Mesodermal cell (in vitro differentiated cells): ENCODE measurements around the gene CHST11.

Experiments
- H3K27ac ChIP-seq: 2 replicates; pipeline ENCODE4 v1.7.0; 2013; ENCODE audit warnings: mild to moderate bottlenecking, low read depth, low read length, moderate library complexity; ENCODE audit not compliant: severe bottlenecking
- H3K36me3 ChIP-seq: 2 replicates; pipeline ENCODE4 v1.7.1; 2013; ENCODE audit warnings: mild to moderate bottlenecking, low read length, moderate library complexity; ENCODE audit not compliant: control insufficient read depth, insufficient read depth
- H3K4me1 ChIP-seq: one replicate; pipeline ENCODE4 v1.7.1; 2013; ENCODE audit warnings: mild to moderate bottlenecking, low read length; ENCODE audit not compliant: insufficient read depth, control insufficient read depth, poor library complexity, severe bottlenecking
- H3K4me3 ChIP-seq: 2 replicates; pipeline ENCODE4 v1.7.0; 2013; ENCODE audit warnings: low read length, control low read depth, mild to moderate bottlenecking; ENCODE audit not compliant: insufficient read depth, poor library complexity, severe bottlenecking; ENCODE audit errors: extremely low read depth
- H3K9me3 ChIP-seq: 2 replicates; pipeline ENCODE4 v1.7.1; 2013; ENCODE audit warnings: mild to moderate bottlenecking, low read length, moderate library complexity; ENCODE audit not compliant: control insufficient read depth
- WGBS, 2 experiments: methylation state at CpG; one replicate each; pipeline ENCODE4 v1.1.5; 2013; ENCODE audit warnings: missing lambda C conversion rate in 2 of 2; ENCODE audit not compliant: insufficient coverage in 2 of 2; 5-methylcytosine and 5-hydroxymethylcytosine counted together

The CHST11 gene

DNA sequence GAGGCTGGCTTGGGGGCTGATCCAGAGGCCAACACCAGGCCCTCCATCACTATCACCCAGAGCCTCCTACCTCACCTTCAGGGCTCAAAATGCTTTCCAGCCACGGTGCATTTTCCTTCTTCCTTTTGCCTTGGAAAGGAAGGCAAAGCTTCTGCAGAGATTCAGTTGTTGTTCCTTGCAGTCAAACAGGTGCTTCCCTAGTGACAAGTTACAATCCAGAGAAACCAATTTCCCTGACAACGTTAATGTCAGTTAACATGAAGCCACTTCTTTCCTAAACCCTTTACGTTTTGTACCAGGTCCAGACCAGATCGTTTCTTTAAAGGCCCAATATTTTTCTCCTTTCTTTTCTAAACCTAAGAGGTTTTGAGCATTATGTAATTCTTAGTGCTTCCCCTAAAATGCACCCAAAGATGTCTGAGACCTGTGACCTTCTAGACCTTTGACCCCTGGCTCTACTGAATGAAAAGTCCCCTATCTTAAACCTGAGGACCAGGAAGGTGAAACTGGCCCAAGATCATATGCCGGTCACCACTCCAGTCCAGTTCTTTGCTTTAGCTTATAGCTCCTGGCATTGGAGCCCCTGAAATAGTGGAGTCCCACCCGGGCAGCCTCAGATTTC, 289.8 kb downstream of the CHST11 start:
- Histone ChIP-seq H3K4me3 (no peak overlapping the region), H3K36me3 (no peaks in the 10 kb centered on the region), H3K4me1 (no peaks in the 10 kb centered on the region), H3K27ac (no peak overlapping the region), H3K9me3 (no peaks in the 10 kb centered on the region)
- 84 to 89% methylated on average over 5 to 6 of the region's 6 CpGs for WGBS, 2 experiments

DNA sequence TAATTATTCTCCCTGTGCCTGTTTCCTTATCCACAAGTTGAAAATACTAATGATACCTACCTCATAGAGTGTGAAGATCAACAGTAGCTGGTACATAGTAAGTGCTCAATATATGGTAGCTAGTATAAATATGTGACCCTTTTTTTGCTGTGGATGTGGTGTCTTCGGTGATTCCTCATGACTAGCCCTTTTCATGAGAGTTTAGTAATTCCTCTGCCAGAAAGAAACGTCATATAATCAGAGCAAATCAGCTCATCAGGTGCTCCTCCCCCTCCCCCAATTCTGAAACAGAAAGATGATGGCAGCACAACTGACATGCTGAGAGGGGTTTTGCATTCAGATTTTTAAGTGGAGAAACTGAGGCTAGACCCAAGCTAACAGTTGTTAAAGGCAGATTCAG, 290.6 kb downstream of the CHST11 start:
- Histone ChIP-seq H3K36me3 (no peaks in the 10 kb centered on the region), H3K4me1 (no peaks in the 10 kb centered on the region), H3K27ac (no peak overlapping the region), H3K9me3 (no peaks in the 10 kb centered on the region), H3K4me3 (no peak overlapping the region)
- 100% methylated on average over 1 of the region's 2 CpGs; no CpG with 5 or more reads in 1 of the 2 experiments for WGBS, 2 experiments

DNA sequence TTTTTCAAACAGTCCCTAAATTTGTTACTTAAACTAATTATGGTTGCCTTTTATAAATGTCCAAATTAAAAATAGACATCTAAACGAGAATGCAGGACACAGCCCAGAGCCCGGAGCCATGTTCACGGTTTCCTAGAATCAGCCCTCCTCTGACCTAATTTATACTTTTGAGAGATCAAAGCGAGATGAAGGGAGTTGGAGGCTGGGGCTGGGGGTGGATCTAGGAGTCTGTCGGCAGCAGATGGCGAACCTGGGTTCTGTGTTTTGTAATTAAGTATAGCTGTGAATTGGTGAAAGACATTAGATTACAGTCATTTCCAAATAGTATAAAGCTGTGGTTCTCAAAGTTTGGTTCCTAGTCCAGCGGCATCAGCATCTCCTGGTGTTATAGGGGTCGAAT, 291.2 kb downstream of the CHST11 start:
- no peaks in the 10 kb centered on the region for H3K36me3 ChIP-seq
- H3K27ac ChIP-seq, result no peak overlapping the region
- H3K4me3 ChIP-seq, result no peak overlapping the region
- 90 to 100% methylated on average over 1 to 3 of the region's 8 CpGs for WGBS, 2 experiments
- H3K9me3 ChIP-seq, result no peaks in the 10 kb centered on the region
- no peaks in the 10 kb centered on the region for H3K4me1 ChIP-seq

DNA sequence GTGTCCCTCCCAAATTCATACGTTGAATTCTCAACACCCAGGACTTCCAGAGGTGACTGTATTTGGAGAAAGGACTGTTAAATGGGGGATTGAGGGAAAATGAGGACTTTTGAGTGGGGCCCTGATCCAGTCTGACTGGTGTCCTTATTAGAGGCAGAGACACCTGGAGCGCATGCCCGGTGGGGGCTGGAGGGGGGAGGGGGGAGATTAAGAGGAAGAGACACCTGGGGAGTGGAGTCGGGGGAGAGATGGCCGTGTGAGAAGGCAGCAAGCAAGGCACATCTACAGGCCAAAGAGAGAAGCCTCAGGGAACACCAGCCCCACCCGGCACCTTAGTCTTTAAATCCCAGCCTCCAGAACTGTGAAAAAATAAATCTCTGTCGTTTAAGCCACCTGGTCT, 291.6 kb downstream of the CHST11 start:
- Histone ChIP-seq H3K9me3 (no peaks in the 10 kb centered on the region), H3K27ac (no peak overlapping the region), H3K4me1 (no peaks in the 10 kb centered on the region), H3K4me3 (no peak overlapping the region), H3K36me3 (no peaks in the 10 kb centered on the region)
- WGBS, 2 experiments, result 65 to 83% methylated on average over 4 to 5 of the region's 7 CpGs

DNA sequence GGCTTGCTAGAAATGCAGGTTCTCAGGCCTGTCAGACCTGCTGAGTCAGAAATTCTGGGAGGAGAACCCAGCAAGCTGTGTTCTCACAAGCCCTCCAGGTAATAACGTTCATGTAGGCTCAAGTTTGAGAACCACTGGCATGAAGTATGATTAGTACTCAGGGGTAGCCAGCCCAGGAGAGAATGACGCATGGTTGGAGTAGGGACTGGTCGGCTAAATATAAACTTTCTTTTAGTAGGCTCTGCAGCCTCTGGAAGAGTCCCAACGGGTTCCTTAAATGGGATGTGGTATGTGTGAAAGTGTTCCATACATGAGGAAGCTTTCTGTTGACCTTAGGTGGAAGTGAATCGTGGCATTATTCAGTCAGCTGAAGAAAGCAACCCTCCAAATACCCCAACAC, 292.0 kb downstream of the CHST11 start:
- Histone ChIP-seq H3K9me3 (no peaks in the 10 kb centered on the region), H3K4me1 (no peaks in the 10 kb centered on the region), H3K4me3 (no peak overlapping the region), H3K27ac (no peak overlapping the region), H3K36me3 (no peaks in the 10 kb centered on the region)
- 92 to 95% methylated on average over 4 to 5 of the region's 5 CpGs for WGBS, 2 experiments

DNA sequence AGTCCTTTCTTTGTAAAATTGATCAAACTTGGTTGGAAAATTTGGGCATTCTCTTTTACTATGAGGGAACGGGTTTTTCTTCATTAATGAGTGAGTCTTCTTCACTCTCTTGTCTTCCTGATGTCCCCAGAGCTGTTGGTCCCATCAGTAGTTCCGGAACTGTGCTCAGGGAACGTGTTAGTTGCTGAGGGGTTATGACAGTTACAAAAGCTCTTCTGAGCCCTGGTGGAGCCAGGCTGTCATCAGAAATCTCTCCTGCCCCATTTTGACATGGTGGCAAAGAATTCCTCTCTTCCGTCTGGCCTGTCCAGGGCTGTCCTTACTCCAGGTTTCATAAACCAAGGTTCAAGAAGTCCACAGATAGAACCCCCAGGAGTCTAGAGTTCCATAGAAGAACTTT, 292.8 kb downstream of the CHST11 start:
- Histone ChIP-seq H3K4me3 (no peak overlapping the region), H3K4me1 (no peaks in the 10 kb centered on the region), H3K36me3 (no peaks in the 10 kb centered on the region), H3K9me3 (no peaks in the 10 kb centered on the region), H3K27ac (no peak overlapping the region)
- WGBS, 2 experiments, result 93 to 100% methylated on average over 3 to 4 of the region's 4 CpGs

DNA sequence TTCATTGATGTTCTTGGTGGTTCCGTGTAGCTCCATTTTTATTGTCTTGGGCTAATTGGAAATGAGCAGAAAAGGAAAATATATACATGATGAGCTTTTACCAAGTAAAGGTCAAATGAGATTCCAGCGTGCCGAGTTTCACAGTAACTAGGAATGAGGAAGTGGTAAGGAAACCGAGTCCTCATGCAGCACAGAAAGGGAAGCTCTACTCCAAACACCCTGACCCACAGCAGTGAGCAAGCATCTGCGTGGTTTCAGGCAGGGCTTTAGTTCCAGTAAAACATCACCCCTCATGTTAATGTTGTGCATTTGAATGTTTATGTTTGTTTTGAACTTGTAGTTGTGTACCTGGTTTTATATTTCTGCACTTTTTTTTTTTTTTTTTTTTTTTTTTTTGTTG, 293.3 kb downstream of the CHST11 start:
- Histone ChIP-seq H3K27ac (no peak overlapping the region), H3K4me3 (no peak overlapping the region), H3K4me1 (no peaks in the 10 kb centered on the region), H3K36me3 (no peaks in the 10 kb centered on the region), H3K9me3 (no peaks in the 10 kb centered on the region)
- WGBS, 2 experiments, result 83 to 95% methylated on average over 3 to 4 of the region's 5 CpGs

DNA sequence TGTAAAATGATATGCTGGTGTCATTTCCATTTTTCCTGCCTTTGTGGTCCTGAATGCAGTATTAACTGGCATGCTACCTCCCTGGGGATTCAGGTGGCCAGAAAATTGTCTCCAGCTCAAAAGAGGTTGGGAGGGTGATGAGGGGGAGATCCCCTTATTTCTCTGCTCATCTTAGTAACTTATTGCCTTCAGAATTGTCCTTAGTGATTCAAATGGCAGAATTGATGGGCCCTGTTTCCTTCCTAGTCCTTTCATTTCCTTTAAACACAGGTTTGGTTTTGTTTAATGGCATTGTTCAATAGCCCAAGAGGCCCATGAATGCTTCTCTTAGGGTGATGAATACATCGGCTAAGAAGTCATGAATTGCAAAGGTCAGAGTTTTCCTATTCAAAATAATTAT, 294.4 kb downstream of the CHST11 start:
- no peak overlapping the region for H3K4me3 ChIP-seq
- no peaks in the 10 kb centered on the region for H3K36me3 ChIP-seq
- 100% methylated on average over 1 of the region's 1 CpG; no CpG with 5 or more reads in 1 of the 2 experiments for WGBS, 2 experiments
- H3K27ac ChIP-seq, result no peak overlapping the region
- no peaks in the 10 kb centered on the region for H3K4me1 ChIP-seq
- no peaks in the 10 kb centered on the region for H3K9me3 ChIP-seq

DNA sequence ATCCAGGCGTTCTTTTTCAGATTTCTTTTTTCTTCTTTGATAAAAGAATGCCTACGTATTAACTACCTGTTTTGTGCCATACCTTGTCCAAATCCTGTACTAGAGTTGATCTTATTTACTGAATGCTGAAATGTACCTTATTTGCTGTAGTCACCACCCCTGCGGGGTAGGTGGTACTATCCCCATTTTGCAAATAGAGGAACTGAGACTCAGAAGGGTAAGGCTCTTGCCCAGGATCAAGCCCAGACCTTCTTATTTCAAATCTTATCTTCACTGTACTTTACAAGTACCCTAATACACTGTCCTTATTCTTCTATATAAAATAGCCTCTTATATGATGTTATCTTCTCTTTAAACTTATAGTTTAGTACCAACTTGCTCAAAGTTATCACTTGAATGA, 294.8 kb downstream of the CHST11 start:
- H3K9me3 ChIP-seq, result no peaks in the 10 kb centered on the region
- peaks cover 1% of the 10 kb centered on the region for H3K36me3 ChIP-seq
- no peak overlapping the region for H3K4me3 ChIP-seq
- H3K4me1 ChIP-seq, result no peaks in the 10 kb centered on the region
- 100% methylated on average over 1 of the region's 3 CpGs; no CpG with 5 or more reads in 1 of the 2 experiments for WGBS, 2 experiments
- H3K27ac ChIP-seq, result no peak overlapping the region

DNA sequence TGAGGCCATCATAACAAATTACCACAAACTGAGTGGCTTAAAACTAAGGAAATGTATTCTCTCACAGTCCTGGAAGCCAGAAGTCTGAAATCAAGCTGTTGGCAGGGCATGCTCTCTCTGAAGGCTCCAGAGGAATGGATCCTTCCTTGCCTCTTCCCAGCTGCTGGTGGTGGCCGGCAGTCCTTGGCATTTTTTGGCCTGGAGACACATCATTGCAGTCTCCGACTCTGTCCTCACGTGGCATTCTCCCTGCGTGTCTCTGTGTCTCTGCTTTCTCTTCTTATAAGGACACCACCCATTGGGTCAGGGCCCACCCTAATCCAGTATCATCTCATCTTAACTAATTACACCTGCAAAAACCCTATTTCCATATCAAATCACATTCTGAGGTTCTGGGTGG, 295.3 kb downstream of the CHST11 start:
- no peak overlapping the region for H3K27ac ChIP-seq
- WGBS, 2 experiments, result 92 to 98% methylated on average over 4 of the region's 4 CpGs

DNA sequence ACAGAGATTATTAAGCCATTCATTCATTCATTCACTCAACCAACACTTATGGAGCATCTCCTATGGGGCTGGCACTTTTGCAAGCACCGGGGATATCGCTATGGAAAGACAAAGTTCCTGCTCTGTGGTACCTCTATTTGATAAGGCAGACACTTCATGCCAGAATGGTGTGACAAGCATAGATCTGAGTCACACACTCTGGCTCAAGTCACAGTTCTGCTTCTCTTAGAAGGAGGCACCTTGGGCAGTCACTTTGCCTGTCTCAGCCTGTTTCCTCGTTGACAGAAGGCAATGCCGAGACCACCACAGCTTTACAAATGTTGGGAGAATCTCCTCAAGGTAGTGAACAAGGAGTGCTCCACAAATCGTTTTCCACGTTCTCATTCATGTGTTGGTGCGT, 296.1 kb downstream of the CHST11 start:
- Histone ChIP-seq H3K27ac (no peak overlapping the region), H3K9me3 (no peaks in the 10 kb centered on the region), H3K4me3 (no peak overlapping the region), H3K4me1 (no peaks in the 10 kb centered on the region), H3K36me3 (peaks cover 7% of the 10 kb centered on the region)
- 91 to 94% methylated on average over 7 of the region's 7 CpGs for WGBS, 2 experiments

More for the DNA sequence above, 295.3 kb downstream of the CHST11 start:
- no peak overlapping the region for H3K4me3 ChIP-seq
- no peaks in the 10 kb centered on the region for H3K9me3 ChIP-seq
- no peaks in the 10 kb centered on the region for H3K4me1 ChIP-seq
- peaks cover 5% of the 10 kb centered on the region for H3K36me3 ChIP-seq
